Stimulated activated naive CD8-positive, alpha-beta T cell treated with anti-CD3 and anti-CD28 coated beads, Interleukin-15, amount 100 ng/mL, for 72 hours (primary cell): ENCODE measurements around the gene ATP1A1.
A peak's percentile ranks its signal among the peaks of the same experiment; 100 is the strongest.

Experiments
- ATAC-seq: fragments of 150-1000 bp; cut with Tn5 transposase; 2 replicates; pipeline ENCODE4 v1.10.0; 2021; ENCODE audit warnings: mild to moderate bottlenecking, moderate library complexity
- DNase-seq, 2 donors: peaks; one replicate each; pipeline ENCODE4 v3.0.0; 2021 to 2022
- H3K27ac Mint-ChIP-seq, 2 donors: one replicate each; pipeline ENCODE4 v1.8.0; 2022; ENCODE audit warnings: mild to moderate bottlenecking in 2 of 2, mixed read lengths in 2 of 2, moderate library complexity in 2 of 2
- H3K27me3 Mint-ChIP-seq: one replicate; pipeline ENCODE4 v1.8.0; 2022; ENCODE audit warnings: mixed read lengths
- H3K4me1 Mint-ChIP-seq: one replicate; pipeline ENCODE4 v1.8.0; 2022; ENCODE audit warnings: mild to moderate bottlenecking, mixed read lengths
- H3K4me3 Mint-ChIP-seq, 2 donors: one replicate each; pipeline ENCODE4 v1.8.0; 2022; ENCODE audit warnings: mild to moderate bottlenecking in 2 of 2, mixed read lengths in 2 of 2, moderate library complexity in 1 of 2
- H3K9me3 Mint-ChIP-seq, 2 donors: one replicate each; pipeline ENCODE4 v1.8.0; 2022; ENCODE audit warnings: mixed read lengths in 2 of 2

The ATP1A1 gene

GRCh38 chr1:116356673-116357072 lies 16.4 kb upstream of the ATP1A1 start:
- no peaks in the 10 kb centered on the region for H3K9me3 Mint-ChIP-seq
- no peak overlapping the region for H3K27ac Mint-ChIP-seq
- DNase-seq (no peak), ATAC-seq (no peak)
- H3K4me3 Mint-ChIP-seq: no peak overlapping the region
- H3K4me1 Mint-ChIP-seq: peaks cover 27% of the 10 kb centered on the region
- H3K27me3 Mint-ChIP-seq: no peaks in the 10 kb centered on the region

GRCh38 chr1:116357487-116357886 lies 15.6 kb upstream of the ATP1A1 start:
- ATAC-seq (no peak), DNase-seq (no peak)
- H3K4me3 Mint-ChIP-seq: no peak overlapping the region

DNA sequence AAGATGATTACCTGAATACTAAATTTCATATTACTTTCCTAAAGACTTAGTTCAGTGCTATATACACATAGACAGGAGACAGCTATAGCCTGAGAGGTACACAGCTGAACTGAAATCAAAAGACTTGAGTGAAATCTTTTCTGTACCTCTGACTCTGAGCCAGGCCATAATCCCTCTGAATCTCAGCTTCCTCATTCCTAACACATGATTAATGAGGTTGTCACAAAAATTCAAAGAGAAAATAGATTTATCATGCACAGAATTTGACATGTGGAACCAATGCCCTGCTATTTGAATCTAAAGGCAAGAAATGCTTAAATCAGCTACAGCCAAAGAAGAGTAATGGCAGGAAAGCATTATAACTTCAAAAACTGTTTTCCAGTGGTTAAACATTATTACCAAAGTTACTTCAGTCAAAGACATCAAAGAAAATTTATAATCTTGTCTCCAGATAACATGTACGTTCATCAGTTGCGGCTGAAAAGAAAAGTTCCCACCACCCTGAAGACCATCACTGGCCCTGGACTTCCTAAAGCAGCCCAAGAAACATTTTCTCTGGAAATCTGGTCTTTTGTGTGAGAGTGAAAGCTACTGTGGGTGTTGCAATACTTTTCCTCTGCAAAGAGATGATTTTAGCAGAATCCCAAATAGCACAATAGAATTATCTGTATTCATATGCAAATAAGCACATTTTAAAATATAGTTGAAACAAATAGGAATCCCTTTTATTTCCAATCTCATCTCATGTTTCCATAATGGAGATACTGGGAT lies 13.8 kb upstream of the ATP1A1 start:
- Mint-ChIP-seq H3K9me3 (no peaks in the 10 kb centered on the region), H3K27ac (no peak overlapping the region), H3K4me1 (peaks cover 17% of the 10 kb centered on the region), H3K4me3 (no peak overlapping the region), H3K27me3 (no peaks in the 10 kb centered on the region)
- DNase-seq: no peak
- no peak for ATAC-seq

More at GRCh38 chr1:116357487-116357886, 15.6 kb upstream of the ATP1A1 start:
- no peaks in the 10 kb centered on the region for H3K27me3 Mint-ChIP-seq
- H3K9me3 Mint-ChIP-seq: no peaks in the 10 kb centered on the region
- H3K27ac Mint-ChIP-seq: no peak overlapping the region
- peaks cover 19% of the 10 kb centered on the region for H3K4me1 Mint-ChIP-seq

DNA sequence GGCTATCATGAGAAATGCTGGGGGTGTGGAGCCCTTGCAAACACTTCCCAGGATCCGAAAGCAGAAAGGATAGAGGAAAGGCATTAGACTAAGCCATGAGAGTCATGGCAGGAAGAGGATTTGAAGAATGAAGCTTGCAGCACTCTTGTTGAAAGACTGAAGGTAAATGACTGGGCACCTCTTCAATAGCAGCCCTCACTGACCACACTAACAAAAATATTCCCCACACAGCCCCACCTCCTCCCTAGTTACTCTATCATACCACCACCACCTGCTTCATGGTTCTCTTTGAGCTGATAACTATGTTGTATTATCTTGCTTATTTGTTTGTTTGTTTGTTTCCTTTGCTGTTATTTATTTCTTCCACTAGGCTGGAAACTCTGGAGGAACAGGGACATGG lies 13.2 kb upstream of the ATP1A1 start:
- Mint-ChIP-seq H3K27me3 (no peaks in the 10 kb centered on the region), H3K4me3 (no peak overlapping the region), H3K9me3 (no peaks in the 10 kb centered on the region), H3K4me1 (peaks cover 17% of the 10 kb centered on the region), H3K27ac (no peak overlapping the region)
- DNase-seq: no peak
- no peak for ATAC-seq

DNA sequence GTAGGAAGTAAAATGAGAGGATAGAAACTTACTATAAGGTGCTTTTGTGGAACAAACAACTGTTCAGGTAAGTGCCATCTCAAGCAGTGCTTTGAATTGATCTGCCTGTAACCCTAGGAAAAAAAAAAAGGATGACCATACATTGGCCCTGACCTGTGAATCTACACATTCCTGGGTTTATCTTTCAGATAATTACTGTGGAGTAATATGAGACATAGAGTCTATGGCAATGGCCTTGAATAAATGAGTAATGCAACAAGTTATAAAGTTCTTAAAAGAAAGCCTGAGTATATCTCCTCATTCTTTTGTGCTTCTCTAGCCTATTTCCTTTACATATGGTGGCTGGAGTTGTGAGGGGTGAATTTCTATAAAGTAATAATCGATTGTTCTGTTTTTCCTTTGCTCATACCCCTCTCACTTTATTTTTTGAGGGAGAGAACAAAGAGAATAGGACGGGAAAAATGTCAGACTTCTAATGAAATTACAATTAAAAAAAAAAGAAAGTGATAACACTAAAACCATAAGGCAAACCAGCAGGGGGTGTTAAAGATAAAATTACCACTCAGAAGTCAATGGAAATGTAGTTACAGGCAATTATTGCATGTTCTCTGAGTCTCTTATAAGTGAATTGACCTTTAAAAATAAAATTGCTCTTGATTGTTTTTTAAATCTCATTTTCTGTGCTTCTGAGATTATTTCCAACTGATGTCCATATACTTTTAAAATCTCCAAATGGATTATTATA lies 12.4 kb upstream of the ATP1A1 start:
- no peaks in the 10 kb centered on the region for H3K27me3 Mint-ChIP-seq
- peaks cover 17% of the 10 kb centered on the region for H3K4me1 Mint-ChIP-seq
- H3K9me3 Mint-ChIP-seq: no peaks in the 10 kb centered on the region
- DNase-seq (no peak), ATAC-seq (no peak)
- no peak overlapping the region for H3K4me3 Mint-ChIP-seq
- H3K27ac Mint-ChIP-seq: no peak overlapping the region

DNA sequence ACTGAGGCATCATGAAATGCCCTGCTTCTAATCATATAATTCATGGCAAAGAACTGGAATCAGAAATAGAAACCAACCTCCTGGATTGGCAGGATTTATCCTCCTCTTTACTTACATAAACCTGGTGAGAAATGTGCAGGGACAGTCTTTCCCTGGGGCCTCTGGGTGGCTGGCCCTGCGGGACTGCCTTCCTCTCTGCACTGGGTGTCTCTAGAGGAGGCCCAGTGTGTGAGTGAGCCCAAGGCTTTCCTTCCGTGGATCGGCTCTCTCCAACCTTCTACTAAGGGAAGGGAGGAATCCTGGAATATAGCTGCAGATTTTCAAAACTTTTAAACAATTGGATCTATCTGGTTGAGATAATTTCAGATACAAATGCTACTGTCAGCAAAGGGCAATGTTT lies 11.4 kb upstream of the ATP1A1 start:
- ATAC-seq: no peak
- no peak overlapping the region for H3K27ac Mint-ChIP-seq
- no peaks in the 10 kb centered on the region for H3K27me3 Mint-ChIP-seq

GRCh38 chr1:116362050-116362449 lies 11.0 kb upstream of the ATP1A1 start:
- ATAC-seq (no peak), DNase-seq (no peak)
- H3K27me3 Mint-ChIP-seq: no peaks in the 10 kb centered on the region
- no peak overlapping the region for H3K4me3 Mint-ChIP-seq
- no peaks in the 10 kb centered on the region for H3K9me3 Mint-ChIP-seq
- no peak overlapping the region for H3K27ac Mint-ChIP-seq
- H3K4me1 Mint-ChIP-seq: peaks cover 3% of the 10 kb centered on the region

More for the DNA sequence above, 11.4 kb upstream of the ATP1A1 start:
- DNase-seq: no peak
- Mint-ChIP-seq H3K4me3 (no peak overlapping the region), H3K4me1 (peaks cover 7% of the 10 kb centered on the region), H3K9me3 (no peaks in the 10 kb centered on the region)

DNA sequence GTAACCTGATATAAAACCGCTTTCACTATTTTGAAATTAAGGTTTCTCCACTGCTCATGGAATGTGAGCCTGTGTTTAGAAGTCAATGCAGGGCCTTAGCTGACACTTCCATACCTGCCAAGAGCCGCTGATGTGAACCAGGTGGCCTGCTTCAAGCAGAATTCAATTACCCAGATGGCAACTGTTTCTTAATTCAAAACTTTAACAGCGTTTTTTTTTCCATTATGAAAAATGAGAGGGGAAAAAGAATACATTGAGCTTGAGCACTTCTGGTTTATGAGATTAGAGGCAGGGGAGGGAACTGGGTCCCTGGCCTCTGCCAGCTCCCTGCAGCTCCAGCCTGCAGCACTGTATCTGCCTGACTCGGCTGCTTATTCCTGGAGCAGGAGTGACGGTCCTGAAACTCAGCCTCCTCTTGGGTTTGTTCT lies 7.7 kb upstream of the ATP1A1 start:
- Mint-ChIP-seq H3K9me3 (no peaks in the 10 kb centered on the region), H3K27me3 (no peaks in the 10 kb centered on the region), H3K4me3 (no peak overlapping the region), H3K27ac (no peak overlapping the region), H3K4me1 (no peaks in the 10 kb centered on the region)
- no peak for ATAC-seq
- no peak for DNase-seq

GRCh38 chr1:116365857-116366256 lies 7.2 kb upstream of the ATP1A1 start:
- Mint-ChIP-seq H3K4me1 (no peaks in the 10 kb centered on the region), H3K4me3 (no peak overlapping the region), H3K27ac (no peak overlapping the region), H3K9me3 (no peaks in the 10 kb centered on the region), H3K27me3 (no peaks in the 10 kb centered on the region)
- DNase-seq (no peak), ATAC-seq (no peak)

- DNase-seq (no peak), ATAC-seq (no peak)
- no peak overlapping the region for H3K4me3 Mint-ChIP-seq
- no peaks in the 10 kb centered on the region for H3K27me3 Mint-ChIP-seq
- H3K9me3 Mint-ChIP-seq: no peaks in the 10 kb centered on the region
- H3K27ac Mint-ChIP-seq: no peak overlapping the region
- peaks cover 4% of the 10 kb centered on the region for H3K4me1 Mint-ChIP-seq
Observed at GRCh38 chr1:116367256-116367945, 5.6 kb upstream of the ATP1A1 start.

DNA sequence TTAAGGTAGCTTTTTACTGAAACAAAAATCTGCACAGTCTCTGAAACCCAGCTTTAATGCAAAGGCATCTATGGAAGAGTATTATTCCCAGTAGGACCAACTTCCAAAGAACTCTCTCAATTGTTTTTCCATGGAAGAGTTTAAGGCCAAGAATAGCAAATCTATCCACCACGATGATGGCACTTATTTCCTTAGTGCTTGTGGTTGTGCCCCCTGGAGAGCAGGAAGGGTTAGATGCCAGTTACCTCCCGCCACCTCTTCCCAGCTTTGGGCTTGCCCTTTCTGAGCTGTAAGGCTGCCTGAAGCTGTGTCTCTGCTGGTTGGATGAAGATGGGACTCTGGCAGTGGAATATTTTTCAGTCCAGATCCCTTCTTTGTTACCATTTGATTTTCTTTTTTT lies 4.8 kb upstream of the ATP1A1 start:
- no peaks in the 10 kb centered on the region for H3K27me3 Mint-ChIP-seq
- DNase-seq (no peak), ATAC-seq (no peak)
- no peaks in the 10 kb centered on the region for H3K9me3 Mint-ChIP-seq
- H3K4me1 Mint-ChIP-seq: peaks cover 6% of the 10 kb centered on the region
- no peak overlapping the region for H3K4me3 Mint-ChIP-seq
- no peak overlapping the region for H3K27ac Mint-ChIP-seq

DNA sequence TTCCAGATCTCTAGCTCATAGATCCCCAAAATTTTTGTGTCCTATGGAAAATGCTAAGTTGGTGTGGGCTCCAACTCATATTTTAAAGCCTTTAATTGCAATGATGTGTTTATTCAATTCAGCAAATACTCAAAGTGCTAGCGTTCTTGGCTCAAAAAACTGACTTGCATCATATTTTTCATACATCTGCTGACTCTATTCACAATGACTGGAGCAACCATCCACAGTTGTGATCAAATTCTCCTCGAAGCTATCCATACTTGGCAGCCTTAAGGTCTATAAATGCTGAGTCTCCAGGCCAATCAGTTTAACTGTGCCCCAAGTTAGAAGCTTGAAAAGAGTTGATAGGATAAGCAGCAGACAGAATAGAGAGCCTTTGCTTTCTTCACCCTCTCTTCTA lies 2.9 kb upstream of the ATP1A1 start:
- H3K9me3 Mint-ChIP-seq: no peaks in the 10 kb centered on the region
- H3K27ac Mint-ChIP-seq: no peak overlapping the region
- H3K4me1 Mint-ChIP-seq: peaks cover 18% of the 10 kb centered on the region
- no peaks in the 10 kb centered on the region for H3K27me3 Mint-ChIP-seq
- no peak overlapping the region for H3K4me3 Mint-ChIP-seq
- no peak for ATAC-seq
- no peak for DNase-seq

DNA sequence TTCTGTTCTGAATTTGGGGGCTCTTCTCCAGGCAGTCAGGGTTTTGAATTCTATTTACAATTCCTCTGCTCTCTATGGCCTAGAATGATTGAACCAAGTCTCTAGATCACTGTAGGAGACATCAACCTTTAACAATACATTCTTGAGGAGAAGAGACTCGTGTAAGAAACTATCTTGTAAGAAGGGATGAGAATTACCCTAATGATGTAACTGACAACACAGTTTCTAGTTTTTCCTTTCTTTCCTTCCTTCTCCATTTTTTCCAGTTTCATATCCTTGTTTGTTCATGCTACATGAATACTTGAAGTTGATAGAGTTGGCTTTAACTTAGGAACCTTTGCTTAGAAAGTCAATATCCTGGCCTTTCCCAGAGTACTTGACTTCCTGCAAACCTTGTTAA lies 1.3 kb upstream of the ATP1A1 start:
- Mint-ChIP-seq H3K27ac (no peak overlapping the region), H3K27me3 (no peaks in the 10 kb centered on the region), H3K4me3 (peak overlapping the region in 1 of 2 donors; percentile 93), H3K9me3 (no peaks in the 10 kb centered on the region), H3K4me1 (peaks cover 34% of the 10 kb centered on the region)
- ATAC-seq (no peak), DNase-seq (no peak)

- ATAC-seq: no peak
- peak in 1 of 2 donors; percentile 5 for DNase-seq
- H3K27ac Mint-ChIP-seq: peak overlapping the region in 1 of 2 donors; percentile 48
- peak overlapping the region; percentile 74 to 93 for H3K4me3 Mint-ChIP-seq
- peaks cover 39% of the 10 kb centered on the region for H3K4me1 Mint-ChIP-seq
- no peaks in the 10 kb centered on the region for H3K27me3 Mint-ChIP-seq
- no peaks in the 10 kb centered on the region for H3K9me3 Mint-ChIP-seq
Observed at GRCh38 chr1:116372191-116372590, 853 bp upstream of the ATP1A1 start.

GRCh38 chr1:116373431-116374352 lies 648 bp downstream of the ATP1A1 start:
- ATAC-seq (peak; percentile 24), DNase-seq (peak; percentile 70 to 71)
- Mint-ChIP-seq H3K27ac (peak overlapping the region; percentile 95 to 97), H3K27me3 (no peaks in the 10 kb centered on the region), H3K4me1 (peaks cover 52% of the 10 kb centered on the region), H3K4me3 (peak overlapping the region; percentile 93 to 99), H3K9me3 (no peaks in the 10 kb centered on the region)
